WTC11 (cell line): Measurements from ENCODE around the gene LY6G5B. TPM values are rescaled to one million over a fixed set of nuclear protein-coding genes. Genes with fewer than 3 reads are reported as not detected.

ENCODE experiments used
- ATAC-seq: fragments of 200-7000 bp; cut with Tn5 transposase; 2 replicates; pipeline ENCODE4 v1.10.0; 2021; ENCODE audit warnings: mild to moderate bottlenecking, moderate library complexity
- CTCF ChIA-PET: fragments of 300-600 bp; sonication (Branson Sonifier 250); formaldehyde crosslinking; loops from one replicate; lab custom pipeline; 2021; ENCODE audit warnings: antibody characterized with exemption; lab: Charles Lee
- POLR2A ChIA-PET: fragments of 350-600 bp; sonication (Branson Sonifier 250); formaldehyde crosslinking; loops from one replicate; lab custom pipeline; 2021; ENCODE audit warnings: antibody characterized with exemption; lab: Charles Lee
- DNase-seq: peaks from one replicate; pipeline ENCODE4 v3.0.0; 2021; ENCODE audit warnings: low spot score
- H3K27ac Mint-ChIP-seq: 2 replicates; pipeline ENCODE4 v1.8.0; 2021; ENCODE audit warnings: mixed read lengths
- H3K27me3 Mint-ChIP-seq: 2 replicates; pipeline ENCODE4 v1.8.0; 2021; ENCODE audit warnings: low read depth, mild to moderate bottlenecking, moderate library complexity, mixed read lengths
- H3K36me3 Mint-ChIP-seq: 2 replicates; pipeline ENCODE4 v1.8.0; 2021; ENCODE audit warnings: mixed read lengths
- H3K4me1 Mint-ChIP-seq: 2 replicates; pipeline ENCODE4 v1.8.0; 2022; ENCODE audit warnings: mixed read lengths
- H3K4me3 Mint-ChIP-seq: 2 replicates; pipeline ENCODE4 v1.8.0; 2021; ENCODE audit warnings: mild to moderate bottlenecking, moderate library complexity, mixed read lengths
- H3K9me3 Mint-ChIP-seq: 2 replicates; pipeline ENCODE4 v1.8.0; 2021; ENCODE audit warnings: mixed read lengths
- ETV6 ChIP-seq: sonication (generic); formaldehyde crosslinking; IDR thresholded peaks from 2 replicates; pipeline ENCODE4 v1.8.1; 2022; ENCODE audit warnings: mild to moderate bottlenecking, missing genetic modification reagents
- HMGA2 ChIP-seq: fragments of 250-450 bp; sonication (Bioruptor Pico); IDR thresholded peaks from 2 replicates; pipeline ENCODE4 v1.4.0; 2021; ENCODE audit warnings: mild to moderate bottlenecking, moderate library complexity
- JAZF1 ChIP-seq: fragments of 250-450 bp; sonication (Bioruptor Pico); IDR thresholded peaks from 2 replicates; pipeline ENCODE4 v1.9.0; 2021; ENCODE audit warnings: moderate library complexity, mild to moderate bottlenecking, inconsistent platforms
- NR2C2 ChIP-seq: sonication (generic); formaldehyde crosslinking; IDR thresholded peaks from 2 replicates; pipeline ENCODE4 v1.8.0; 2022; ENCODE audit warnings: mild to moderate bottlenecking, missing genetic modification reagents
- SMAD4 ChIP-seq: sonication (generic); formaldehyde crosslinking; IDR thresholded peaks from 2 replicates; pipeline ENCODE4 v1.8.0; 2022; ENCODE audit warnings: mild to moderate bottlenecking, missing genetic modification reagents
- USF1 ChIP-seq: sonication (generic); formaldehyde crosslinking; IDR thresholded peaks from 2 replicates; pipeline ENCODE4 v1.8.0; 2022; ENCODE audit warnings: mild to moderate bottlenecking, missing genetic modification reagents
- USF2 ChIP-seq: sonication (generic); formaldehyde crosslinking; IDR thresholded peaks from 2 replicates; pipeline ENCODE4 v1.8.1; 2023; ENCODE audit warnings: mild to moderate bottlenecking, missing genetic modification reagents, moderate library complexity
- ZBTB21 ChIP-seq: sonication (generic); formaldehyde crosslinking; IDR thresholded peaks from 2 replicates; pipeline ENCODE4 v1.8.1; 2023; ENCODE audit warnings: mild to moderate bottlenecking, missing genetic modification reagents, borderline replicate concordance
- ZNF263 ChIP-seq: sonication (generic); formaldehyde crosslinking; IDR thresholded peaks from 2 replicates; pipeline ENCODE4 v1.8.1; 2022; ENCODE audit warnings: low read depth, mild to moderate bottlenecking, moderate library complexity, missing genetic modification reagents
- ZSCAN18 ChIP-seq: fragments of 250-450 bp; sonication (Bioruptor Pico); IDR thresholded peaks from 2 replicates; pipeline ENCODE4 v2.1.2; 2022; ENCODE audit warnings: mild to moderate bottlenecking, moderate library complexity
- total RNA-seq: library from RNA; stranded (reverse); gene quantifications from 3 replicates; pipeline ENCODE4 v1.2.3, GENCODE V29; 2021
- TF ChIP-seq, protein P1 (sequence below): sonication (generic); formaldehyde crosslinking; IDR thresholded peaks from 2 replicates; pipeline ENCODE4 v1.8.1; 2023; ENCODE audit warnings: mild to moderate bottlenecking, missing genetic modification reagents
- TF ChIP-seq, protein P2 (sequence below): sonication (generic); formaldehyde crosslinking; IDR thresholded peaks from 2 replicates; pipeline ENCODE4 v1.8.1; 2022; ENCODE audit warnings: low read depth, mild to moderate bottlenecking, moderate library complexity, missing genetic modification reagents, borderline replicate concordance
- TF ChIP-seq, protein P3 (sequence below): sonication (generic); formaldehyde crosslinking; conservative IDR thresholded peaks from 2 replicates; pipeline ENCODE4 v1.8.1; 2022; ENCODE audit warnings: mild to moderate bottlenecking, missing genetic modification reagents
- TF ChIP-seq, protein P4 (sequence below): sonication (generic); formaldehyde crosslinking; IDR thresholded peaks from 2 replicates; pipeline ENCODE4 v1.8.0; 2023; ENCODE audit warnings: missing genetic modification reagents
- TF ChIP-seq, protein P5 (sequence below): sonication (generic); formaldehyde crosslinking; IDR thresholded peaks from 2 replicates; pipeline ENCODE4 v1.8.0; 2022; ENCODE audit warnings: missing genetic modification reagents

The LY6G5B gene
- total RNA-seq, 1 experiment from 2014 or later, result 15.7 TPM

DNA sequence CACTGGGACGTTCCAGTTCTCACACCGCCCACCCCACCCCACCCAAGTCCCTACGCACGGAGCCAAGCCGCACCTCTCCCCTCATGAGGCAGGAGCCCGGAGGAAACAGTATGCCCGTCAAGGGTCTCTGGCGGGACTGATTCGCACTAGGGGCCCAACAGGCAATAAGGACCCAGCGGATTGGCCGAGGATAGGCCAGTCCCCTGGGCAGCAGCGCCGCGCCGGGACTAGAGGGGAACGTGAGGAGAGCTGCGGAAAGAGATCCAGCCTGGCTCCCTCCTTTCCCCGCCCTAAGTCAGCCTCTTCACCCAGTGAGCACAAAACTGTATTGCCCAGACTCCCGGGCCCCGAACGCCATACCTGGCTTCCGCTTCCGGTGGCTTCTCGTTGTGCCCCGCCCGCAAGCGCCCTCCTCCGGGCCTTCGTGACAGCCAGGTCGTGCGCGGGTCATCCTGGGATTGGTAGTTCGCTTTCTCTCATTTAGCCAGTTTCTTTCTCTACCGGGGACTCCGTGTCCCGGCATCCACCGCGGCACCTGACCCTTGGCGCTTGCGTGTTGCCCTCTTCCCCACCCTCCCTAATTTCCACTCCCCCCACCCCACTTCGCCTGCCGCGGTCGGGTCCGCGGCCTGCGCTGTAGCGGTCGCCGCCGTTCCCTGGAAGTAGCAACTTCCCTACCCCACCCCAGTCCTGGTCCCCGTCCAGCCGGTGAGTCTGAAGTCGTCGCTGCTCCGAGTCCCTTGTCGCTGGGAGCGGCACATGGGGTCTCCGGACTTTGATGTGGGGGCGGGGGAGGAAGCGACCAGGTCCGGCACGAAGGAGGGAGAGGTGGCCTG is 4.1 kb upstream of the LY6G5B start, which contains the start of gene CSNK2B (continued):
- TF ChIP-seq USF2 (no peak), JAZF1 (no peak), ETV6 (0 out of 2 replicates have a peak, but pooled peaks have one; percentile 29), ZNF263 (CRISPR knock-in tag) (no peak)
- TF ChIP-seq, protein P1, sequence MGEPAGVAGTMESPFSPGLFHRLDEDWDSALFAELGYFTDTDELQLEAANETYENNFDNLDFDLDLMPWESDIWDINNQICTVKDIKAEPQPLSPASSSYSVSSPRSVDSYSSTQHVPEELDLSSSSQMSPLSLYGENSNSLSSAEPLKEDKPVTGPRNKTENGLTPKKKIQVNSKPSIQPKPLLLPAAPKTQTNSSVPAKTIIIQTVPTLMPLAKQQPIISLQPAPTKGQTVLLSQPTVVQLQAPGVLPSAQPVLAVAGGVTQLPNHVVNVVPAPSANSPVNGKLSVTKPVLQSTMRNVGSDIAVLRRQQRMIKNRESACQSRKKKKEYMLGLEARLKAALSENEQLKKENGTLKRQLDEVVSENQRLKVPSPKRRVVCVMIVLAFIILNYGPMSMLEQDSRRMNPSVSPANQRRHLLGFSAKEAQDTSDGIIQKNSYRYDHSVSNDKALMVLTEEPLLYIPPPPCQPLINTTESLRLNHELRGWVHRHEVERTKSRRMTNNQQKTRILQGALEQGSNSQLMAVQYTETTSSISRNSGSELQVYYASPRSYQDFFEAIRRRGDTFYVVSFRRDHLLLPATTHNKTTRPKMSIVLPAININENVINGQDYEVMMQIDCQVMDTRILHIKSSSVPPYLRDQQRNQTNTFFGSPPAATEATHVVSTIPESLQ (CRISPR knock-in tag), result no peak

GRCh38 chr6:31666337-31666965 is 3.3 kb upstream of the LY6G5B start:
- CTCF ChIA-PET, result interaction anchor here (0.9 to 1.5 kb wide), 3 partner anchors 16 to 125 kb away, joined by 3 to 6 read pairs (median 4); no protein-coding TSS in a partner anchor
- H3K4me1 Mint-ChIP-seq, result peaks cover 31% of the 10 kb centered on the region
- POLR2A ChIA-PET, result no interaction called here
- TF ChIP-seq USF2 (no peak), JAZF1 (no peak), USF1 (CRISPR knock-in tag) (no peak), ZBTB21 (CRISPR knock-in tag) (no peak)
- TF ChIP-seq, all 79 proteins: peak for 0
- peak overlapping the region; percentile 98 for H3K27ac Mint-ChIP-seq
- H3K9me3 Mint-ChIP-seq, result no peaks in the 10 kb centered on the region
- peaks cover 67% of the 10 kb centered on the region for H3K36me3 Mint-ChIP-seq
- no peak for ATAC-seq
- peak overlapping the region; percentile 91 for H3K4me3 Mint-ChIP-seq
- H3K27me3 Mint-ChIP-seq, result no peaks in the 10 kb centered on the region
- no peak for DNase-seq

DNA sequence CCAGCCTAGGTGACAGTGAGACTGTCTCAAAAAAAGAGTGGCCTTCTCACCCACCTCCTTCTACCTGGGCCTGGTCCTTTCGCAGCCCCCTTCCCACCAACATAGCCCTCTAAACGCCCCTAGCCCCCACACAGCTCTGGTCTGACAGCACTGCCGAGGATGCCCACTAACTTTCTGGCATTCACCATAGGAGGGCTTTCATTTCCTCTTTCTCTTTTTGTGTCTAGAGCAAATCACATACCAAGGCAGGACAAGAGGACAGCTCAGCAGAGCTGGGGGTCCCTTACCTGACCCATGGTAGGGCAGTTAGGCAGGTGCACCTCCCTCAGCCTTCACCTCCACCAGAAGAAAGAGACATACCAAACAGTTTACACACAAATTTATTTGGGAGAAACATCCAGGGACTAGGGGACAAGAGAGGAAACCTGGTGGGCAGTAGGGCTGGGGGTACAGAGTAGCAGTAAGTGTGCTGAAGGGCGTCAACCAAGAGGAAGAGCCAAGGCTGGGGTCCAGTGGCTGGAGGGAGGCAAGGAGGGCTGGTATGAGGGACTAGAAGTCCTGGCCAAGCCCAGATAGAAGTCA is 6.6 kb downstream of the LY6G5B start:
- Mint-ChIP-seq H3K36me3 (peaks cover 19% of the 10 kb centered on the region), H3K4me3 (no peak overlapping the region), H3K9me3 (no peaks in the 10 kb centered on the region), H3K4me1 (peaks cover 7% of the 10 kb centered on the region), H3K27me3 (peaks cover 12% of the 10 kb centered on the region), H3K27ac (no peak overlapping the region)
- ATAC-seq, result no peak
- ChIA-PET CTCF (interaction anchor here (1.7 kb wide), 1 partner anchor 93 kb away, joined by 4 read pairs; no protein-coding TSS in a partner anchor), POLR2A (interaction anchor here (1.4 kb wide), 1 partner anchor 59 kb away, joined by 4 read pairs; the partner anchor contains the start of gene CLIC1)
- no peak for DNase-seq
- TF ChIP-seq, protein P2, sequence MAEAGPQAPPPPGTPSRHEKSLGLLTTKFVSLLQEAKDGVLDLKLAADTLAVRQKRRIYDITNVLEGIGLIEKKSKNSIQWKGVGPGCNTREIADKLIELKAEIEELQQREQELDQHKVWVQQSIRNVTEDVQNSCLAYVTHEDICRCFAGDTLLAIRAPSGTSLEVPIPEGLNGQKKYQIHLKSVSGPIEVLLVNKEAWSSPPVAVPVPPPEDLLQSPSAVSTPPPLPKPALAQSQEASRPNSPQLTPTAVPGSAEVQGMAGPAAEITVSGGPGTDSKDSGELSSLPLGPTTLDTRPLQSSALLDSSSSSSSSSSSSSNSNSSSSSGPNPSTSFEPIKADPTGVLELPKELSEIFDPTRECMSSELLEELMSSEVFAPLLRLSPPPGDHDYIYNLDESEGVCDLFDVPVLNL, result no peak
- TF ChIP-seq ZNF263 (CRISPR knock-in tag) (no peak), ETV6 (no peak), HMGA2 (no peak), SMAD4 (CRISPR knock-in tag) (no peak), NR2C2 (CRISPR knock-in tag) (no peak), USF1 (CRISPR knock-in tag) (no peak), ZSCAN18 (CRISPR knock-in tag) (no peak)
- TF ChIP-seq, protein P3, sequence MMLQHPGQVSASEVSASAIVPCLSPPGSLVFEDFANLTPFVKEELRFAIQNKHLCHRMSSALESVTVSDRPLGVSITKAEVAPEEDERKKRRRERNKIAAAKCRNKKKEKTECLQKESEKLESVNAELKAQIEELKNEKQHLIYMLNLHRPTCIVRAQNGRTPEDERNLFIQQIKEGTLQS (CRISPR knock-in tag), result no peak
- TF ChIP-seq, protein P4, sequence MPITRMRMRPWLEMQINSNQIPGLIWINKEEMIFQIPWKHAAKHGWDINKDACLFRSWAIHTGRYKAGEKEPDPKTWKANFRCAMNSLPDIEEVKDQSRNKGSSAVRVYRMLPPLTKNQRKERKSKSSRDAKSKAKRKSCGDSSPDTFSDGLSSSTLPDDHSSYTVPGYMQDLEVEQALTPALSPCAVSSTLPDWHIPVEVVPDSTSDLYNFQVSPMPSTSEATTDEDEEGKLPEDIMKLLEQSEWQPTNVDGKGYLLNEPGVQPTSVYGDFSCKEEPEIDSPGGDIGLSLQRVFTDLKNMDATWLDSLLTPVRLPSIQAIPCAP, result no peak
- TF ChIP-seq, protein P5, sequence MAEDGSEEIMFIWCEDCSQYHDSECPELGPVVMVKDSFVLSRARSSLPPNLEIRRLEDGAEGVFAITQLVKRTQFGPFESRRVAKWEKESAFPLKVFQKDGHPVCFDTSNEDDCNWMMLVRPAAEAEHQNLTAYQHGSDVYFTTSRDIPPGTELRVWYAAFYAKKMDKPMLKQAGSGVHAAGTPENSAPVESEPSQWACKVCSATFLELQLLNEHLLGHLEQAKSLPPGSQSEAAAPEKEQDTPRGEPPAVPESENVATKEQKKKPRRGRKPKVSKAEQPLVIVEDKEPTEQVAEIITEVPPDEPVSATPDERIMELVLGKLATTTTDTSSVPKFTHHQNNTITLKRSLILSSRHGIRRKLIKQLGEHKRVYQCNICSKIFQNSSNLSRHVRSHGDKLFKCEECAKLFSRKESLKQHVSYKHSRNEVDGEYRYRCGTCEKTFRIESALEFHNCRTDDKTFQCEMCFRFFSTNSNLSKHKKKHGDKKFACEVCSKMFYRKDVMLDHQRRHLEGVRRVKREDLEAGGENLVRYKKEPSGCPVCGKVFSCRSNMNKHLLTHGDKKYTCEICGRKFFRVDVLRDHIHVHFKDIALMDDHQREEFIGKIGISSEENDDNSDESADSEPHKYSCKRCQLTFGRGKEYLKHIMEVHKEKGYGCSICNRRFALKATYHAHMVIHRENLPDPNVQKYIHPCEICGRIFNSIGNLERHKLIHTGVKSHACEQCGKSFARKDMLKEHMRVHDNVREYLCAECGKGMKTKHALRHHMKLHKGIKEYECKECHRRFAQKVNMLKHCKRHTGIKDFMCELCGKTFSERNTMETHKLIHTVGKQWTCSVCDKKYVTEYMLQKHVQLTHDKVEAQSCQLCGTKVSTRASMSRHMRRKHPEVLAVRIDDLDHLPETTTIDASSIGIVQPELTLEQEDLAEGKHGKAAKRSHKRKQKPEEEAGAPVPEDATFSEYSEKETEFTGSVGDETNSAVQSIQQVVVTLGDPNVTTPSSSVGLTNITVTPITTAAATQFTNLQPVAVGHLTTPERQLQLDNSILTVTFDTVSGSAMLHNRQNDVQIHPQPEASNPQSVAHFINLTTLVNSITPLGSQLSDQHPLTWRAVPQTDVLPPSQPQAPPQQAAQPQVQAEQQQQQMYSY (CRISPR knock-in tag), result no peak
